H1 (cell line): ENCODE measurements around the gene JAKMIP2. TPM values are rescaled to one million over a fixed set of nuclear protein-coding genes. Genes with fewer than 3 reads are reported as not detected.

Experiments
- CTCF ChIA-PET: fragments of 300-600 bp; sonication (Branson Sonifier 250); formaldehyde crosslinking; loops from one replicate; lab custom pipeline; 2021; ENCODE audit not compliant: partially characterized antibody; lab: Charles Lee
- POLR2A ChIA-PET: fragments of 300-600 bp; sonication (Branson Sonifier 250); formaldehyde crosslinking; loops from one replicate; lab custom pipeline; 2021; ENCODE audit warnings: inconsistent platforms; ENCODE audit not compliant: partially characterized antibody; lab: Charles Lee
- DNase-seq, 2 experiments: peaks; one replicate each; pipeline versions ENCODE4 v3.0.0 to v3.0.0-alpha.2; 2010 to 2022; ENCODE audit warnings: low spot score in 2 of 2, low read depth in 1 of 2, mixed read lengths in 1 of 2
- FAIRE-seq: peaks from 2 replicates; lab custom pipeline; 2011; peaks lifted over from hg19 to GRCh38; lab: Jason Lieb, UNC
- H2AFZ ChIP-seq: 2 replicates; pipeline ENCODE4 v1.8.1; 2012; ENCODE audit warnings: low read length, inconsistent platforms
- H2AK5ac ChIP-seq: 2 replicates; pipeline ENCODE4 v1.6.1; 2013; ENCODE audit warnings: low read depth, low read length
- H2BK120ac ChIP-seq: replicated peaks from 2 replicates; pipeline ENCODE3; 2013; ENCODE audit warnings: low read depth, low read length, inconsistent platforms
- H2BK12ac ChIP-seq: 2 replicates; pipeline ENCODE4 v1.6.1; 2013; ENCODE audit warnings: low read depth, low read length
- H2BK15ac ChIP-seq: 2 replicates; pipeline ENCODE4 v1.6.1; 2013; ENCODE audit warnings: low read length
- H2BK20ac ChIP-seq: 2 replicates; pipeline ENCODE4 v1.6.1; 2013; ENCODE audit warnings: low read length
- H2BK5ac ChIP-seq: 2 replicates; pipeline ENCODE4 v1.6.1; 2013; ENCODE audit warnings: low read depth, low read length
- H3K14ac ChIP-seq: 2 replicates; pipeline ENCODE4 v1.6.1; 2013; ENCODE audit warnings: inconsistent platforms; ENCODE audit not compliant: insufficient read length
- H3K18ac ChIP-seq: 2 replicates; pipeline ENCODE4 v1.6.1; 2013; ENCODE audit warnings: low read length; ENCODE audit errors: extremely low read depth
- H3K23ac ChIP-seq: 2 replicates; pipeline ENCODE4 v1.6.1; 2013; ENCODE audit warnings: inconsistent platforms; ENCODE audit not compliant: insufficient read length
- H3K23me2 ChIP-seq: 2 replicates; pipeline ENCODE4 v1.6.1; 2013; ENCODE audit warnings: low read depth, low read length
- H3K27ac ChIP-seq: 2 replicates; pipeline ENCODE4 v1.6.1; 2011; ENCODE audit warnings: low read depth, low read length, inconsistent platforms
- H3K27me3 ChIP-seq, 4 experiments: replicated peaks in 1 of 4; 1 replicate in 1 of 4; 2 replicates in 3 of 4; pipeline versions ENCODE4 v1.6.1 to v1.8.1; 2011 to 2013; ENCODE audit warnings: low read length in 3 of 4, mild to moderate bottlenecking in 3 of 4, inconsistent platforms in 2 of 4, mixed read lengths in 2 of 4, moderate library complexity in 1 of 4; ENCODE audit not compliant: control insufficient read depth in 3 of 4, insufficient read depth in 3 of 4; ENCODE audit errors: extremely low read depth in 1 of 4
- H3K36me3 ChIP-seq, 4 experiments: 2 replicates each; pipeline versions ENCODE4 v1.6.1 to v1.8.1; 2011 to 2013; ENCODE audit warnings: mild to moderate bottlenecking in 4 of 4, low read length in 3 of 4, moderate library complexity in 2 of 4, control low read depth in 1 of 4, inconsistent platforms in 1 of 4; ENCODE audit not compliant: insufficient read depth in 4 of 4, control insufficient read depth in 2 of 4
- H3K4ac ChIP-seq: replicated peaks from 2 replicates; pipeline ENCODE3; 2013; ENCODE audit warnings: low read length, low read depth, mixed read lengths, inconsistent platforms; ENCODE audit not compliant: insufficient read length
- H3K4me1 ChIP-seq, 4 experiments: replicated peaks in 1 of 4; 1 replicate in 1 of 4; 2 replicates in 3 of 4; pipeline versions ENCODE4 v1.6.1 to v1.8.1; 2011 to 2013; ENCODE audit warnings: low read length in 3 of 4, inconsistent platforms in 2 of 4, mixed read lengths in 1 of 4; ENCODE audit not compliant: insufficient read depth in 4 of 4, control insufficient read depth in 3 of 4
- H3K4me2 ChIP-seq, 2 experiments: 2 replicates each; pipeline versions ENCODE4 v1.6.1 to v1.8.1; 2011 to 2013; ENCODE audit warnings: low read depth in 2 of 2, low read length in 2 of 2, control low read depth in 1 of 2, inconsistent platforms in 1 of 2, mild to moderate bottlenecking in 1 of 2; ENCODE audit not compliant: insufficient read depth in 1 of 2
- H3K4me3 ChIP-seq, 4 experiments: fragments of 200-600, 300-600 bp in 1 of 4; sonication (generic), shearing (Covaris generic), sonication (Bioruptor Twin) in 1 of 4; 2 replicates each; pipeline versions ENCODE4 v1.5.1 to v1.8.1; 2011 to 2016; ENCODE audit warnings: low read length in 4 of 4, low read depth in 3 of 4, control low read depth in 2 of 4, inconsistent platforms in 2 of 4, mild to moderate bottlenecking in 2 of 4, mixed read lengths in 1 of 4, moderate library complexity in 1 of 4; ENCODE audit not compliant: insufficient read depth in 2 of 4; ENCODE audit errors: extremely low read depth in 1 of 4
- H3K56ac ChIP-seq: replicated peaks from 2 replicates; pipeline ENCODE3; 2013; ENCODE audit warnings: low read depth, mild to moderate bottlenecking, mixed read lengths, low read length, inconsistent platforms; ENCODE audit not compliant: insufficient read length
- H3K79me1 ChIP-seq: 2 replicates; pipeline ENCODE4 v1.6.1; 2013; ENCODE audit warnings: low read depth, low read length, control low read depth
- H3K79me2 ChIP-seq, 2 experiments: 2 replicates each; pipeline versions ENCODE4 v1.6.1 to v1.8.1; 2012 to 2013; ENCODE audit warnings: low read length in 2 of 2, mild to moderate bottlenecking in 2 of 2, inconsistent platforms in 1 of 2; ENCODE audit not compliant: insufficient read depth in 2 of 2, control insufficient read depth in 1 of 2
- H3K9ac ChIP-seq, 4 experiments: replicated peaks in 1 of 4; 1 replicate in 1 of 4; 2 replicates in 3 of 4; pipeline versions ENCODE4 v1.6.1 to v1.8.1; 2011 to 2013; ENCODE audit warnings: low read depth in 3 of 4, low read length in 3 of 4, control low read depth in 2 of 4, mild to moderate bottlenecking in 2 of 4, moderate library complexity in 2 of 4, inconsistent platforms in 1 of 4; ENCODE audit errors: extremely low read depth in 1 of 4
- H3K9me3 ChIP-seq, 2 experiments: 2 replicates each; pipeline versions ENCODE4 v1.6.1 to v1.8.1; 2012 to 2013; ENCODE audit warnings: mild to moderate bottlenecking in 2 of 2, moderate library complexity in 2 of 2, control low read depth in 1 of 2, inconsistent platforms in 1 of 2, low read depth in 1 of 2, low read length in 1 of 2, mixed read lengths in 1 of 2; ENCODE audit not compliant: insufficient read depth in 2 of 2
- H4K20me1 ChIP-seq, 2 experiments: replicated peaks in 1 of 2; 2 replicates each; pipeline versions ENCODE3 to v1.8.1; 2011 to 2013; ENCODE audit warnings: inconsistent platforms in 2 of 2, low read length in 2 of 2, mild to moderate bottlenecking in 1 of 2; ENCODE audit not compliant: insufficient read depth in 2 of 2, control insufficient read depth in 1 of 2
- H4K5ac ChIP-seq: 2 replicates; pipeline ENCODE4 v1.6.1; 2013; ENCODE audit warnings: low read length, low read depth, mixed read lengths, inconsistent platforms; ENCODE audit not compliant: insufficient read length
- H4K8ac ChIP-seq: 2 replicates; pipeline ENCODE4 v1.8.0; 2013; ENCODE audit warnings: mild to moderate bottlenecking, moderate library complexity, low read length, inconsistent platforms; ENCODE audit not compliant: insufficient read depth; ENCODE audit errors: extremely low read depth
- H4K91ac ChIP-seq: replicated peaks from 2 replicates; pipeline ENCODE3; 2013; ENCODE audit warnings: low read length, mixed read lengths, inconsistent platforms; ENCODE audit not compliant: insufficient read length
- CBX8 ChIP-seq: fragments of 300-800, 300-1000 bp; sonication (generic); IDR thresholded peaks from 2 replicates; pipeline ENCODE4 v1.7.1; 2016; ENCODE audit warnings: low read depth, low read length, borderline replicate concordance
- EZH2 ChIP-seq: fragments of 200-600 bp; sonication (generic); IDR thresholded peaks from 2 replicates; pipeline ENCODE4 v1.7.1; 2012; ENCODE audit warnings: low read depth, mild to moderate bottlenecking, moderate library complexity, low read length, inconsistent platforms; ENCODE audit not compliant: severe bottlenecking
- JUND ChIP-seq: IDR thresholded peaks from 2 replicates; pipeline ENCODE4 v1.6.1; 2011; ENCODE audit warnings: mild to moderate bottlenecking, improper control_type of control experiment, low read length
- RAD21 ChIP-seq, 2 experiments: IDR thresholded peaks in 1 of 2; conservative IDR thresholded peaks in 1 of 2; 2 replicates each; pipeline ENCODE4 v1.6.1; 2011; ENCODE audit warnings: low read depth in 2 of 2, low read length in 2 of 2, improper control_type of control experiment in 1 of 2, inconsistent platforms in 1 of 2, mild to moderate bottlenecking in 1 of 2, moderate library complexity in 1 of 2
- RBBP5 ChIP-seq: IDR thresholded peaks from 2 replicates; pipeline ENCODE4 v1.7.1; 2012; ENCODE audit warnings: low read depth, mild to moderate bottlenecking, inconsistent platforms, low read length, moderate library complexity, borderline replicate concordance
- SRF ChIP-seq: IDR thresholded peaks from 2 replicates; pipeline ENCODE4 v1.6.1; 2011; ENCODE audit warnings: mild to moderate bottlenecking, low read depth, low read length, moderate library complexity
- TAF1 ChIP-seq: IDR thresholded peaks from 2 replicates; pipeline ENCODE4 v1.6.1; 2011; ENCODE audit warnings: mild to moderate bottlenecking, low read depth, low read length
- polyA plus RNA-seq, 7 experiments: library from polyadenylated mRNA; depleted of rRNA in 3 of 7; stranded (reverse) in 5 of 7; unstranded in 2 of 7; fragments of >200 nt in 5 of 7; fragments of 200-250 nt in 2 of 7; gene quantifications; 1 replicate in 5 of 7; 2 replicates in 1 of 7; 4 replicates in 1 of 7; pipeline versions ENCODE4 v1.2.1 to v1.2.3, GENCODE V29; 2011 to 2013; ENCODE audit warnings: missing spikeins in 2 of 7, mixed read lengths in 2 of 7
- total RNA-seq: library from RNA; stranded (reverse); fragmentation: NEBNext Ultra II Directional; extraction: Animal tissue kit (Norgen Biotek cat#: 25700); gene quantifications from 2 replicates; pipeline ENCODE4 v1.2.1, GENCODE V29; 2021
- TF ChIP-seq, protein P1 (sequence below): IDR thresholded peaks from 2 replicates; pipeline ENCODE4 v1.6.1; 2012; ENCODE audit warnings: inconsistent platforms

Gene JAKMIP2
- total and polyA plus RNA-seq, 2 of the 8 experiments (the other 6 are each of a cell fraction or from before 2014, with no cell fraction given) = 2.4 to 13.6 TPM

DNA sequence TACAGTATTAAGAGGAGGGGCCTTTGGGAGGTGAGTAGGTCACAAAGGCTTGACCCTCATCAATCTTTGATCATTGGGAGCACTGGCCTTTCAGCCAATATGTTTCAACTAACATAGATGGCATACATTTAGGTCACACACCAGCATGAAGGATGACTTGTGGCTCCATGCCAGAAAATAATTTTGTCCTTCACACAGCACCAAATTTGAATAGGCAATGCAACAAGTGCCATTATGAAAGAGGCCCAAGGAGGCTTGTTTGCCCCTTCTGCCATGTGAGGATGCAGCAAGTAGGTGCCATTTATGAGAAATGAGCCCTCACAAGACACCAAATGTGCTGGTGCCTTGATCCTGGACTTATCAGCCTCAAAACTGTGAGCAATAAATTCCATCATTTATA, 81.1 kb downstream of the JAKMIP2 start:
- no peak overlapping the region for H2AK5ac ChIP-seq
- H2AFZ ChIP-seq = no peak overlapping the region
- H3K23me2 ChIP-seq = no peaks in the 10 kb centered on the region
- H2BK15ac ChIP-seq = no peak overlapping the region
- H2BK12ac ChIP-seq = no peak overlapping the region
- POLR2A ChIA-PET = interaction anchor here (0.6 to 1.3 kb wide), 3 partner anchors 12 to 210 kb away, joined by 3 to 4 read pairs (median 3); no protein-coding TSS in a partner anchor
- H3K23ac ChIP-seq = no peak overlapping the region
- H3K27ac ChIP-seq = no peak overlapping the region
- no peak overlapping the region for H3K56ac ChIP-seq
- H2BK20ac ChIP-seq = no peak overlapping the region
- H3K14ac ChIP-seq = no peak overlapping the region
- H3K18ac ChIP-seq = no peak overlapping the region
- no peak overlapping the region for H3K4me3 ChIP-seq
- DNase-seq = no peak
- no peaks in the 10 kb centered on the region for H3K79me1 ChIP-seq
- FAIRE-seq = no peak
- no peak overlapping the region for H2BK120ac ChIP-seq
- 0 out of 4 replicates have a peak, but pooled peaks cover 0 to 2% of the 10 kb centered on the region in 2 experiments for H3K79me2 ChIP-seq
- H4K8ac ChIP-seq = no peak overlapping the region
- H3K36me3 ChIP-seq = peaks cover 0 to 19% (median 2%) of the 10 kb centered on the region in 4 experiments; a peak in 3 of 8 replicates
- H3K27me3 ChIP-seq = no peaks in the 10 kb centered on the region
- no peak overlapping the region for H3K4ac ChIP-seq
- no peak overlapping the region for H2BK5ac ChIP-seq
- no peaks in the 10 kb centered on the region for H3K4me1 ChIP-seq
- H4K5ac ChIP-seq = no peak overlapping the region
- no peak overlapping the region for H3K9ac ChIP-seq
- no peak overlapping the region for H4K91ac ChIP-seq
- CTCF ChIA-PET = interaction anchor here (1.0 kb wide), 1 partner anchor 41 kb away, joined by 3 read pairs; no protein-coding TSS in a partner anchor
- H4K20me1 ChIP-seq = no peaks in the 10 kb centered on the region
- peaks cover 15 to 24% of the 10 kb centered on the region in 2 experiments for H3K9me3 ChIP-seq
- TF ChIP-seq RBBP5 = no peak
- no peak for TF ChIP-seq EZH2
- TF ChIP-seq, protein P1, sequence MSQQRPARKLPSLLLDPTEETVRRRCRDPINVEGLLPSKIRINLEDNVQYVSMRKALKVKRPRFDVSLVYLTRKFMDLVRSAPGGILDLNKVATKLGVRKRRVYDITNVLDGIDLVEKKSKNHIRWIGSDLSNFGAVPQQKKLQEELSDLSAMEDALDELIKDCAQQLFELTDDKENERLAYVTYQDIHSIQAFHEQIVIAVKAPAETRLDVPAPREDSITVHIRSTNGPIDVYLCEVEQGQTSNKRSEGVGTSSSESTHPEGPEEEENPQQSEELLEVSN = no peak
- no peak for TF ChIP-seq JUND
- TF ChIP-seq SRF = no peak
- no peak for TF ChIP-seq CBX8
- TF ChIP-seq TAF1 = no peak
- no peak for TF ChIP-seq RAD21 (IDR thresholded peaks at IDR 0.05 in 1 of 2, conservative IDR thresholded peaks at IDR 0.05 in 1 of 2; ENCODE audit: low read depth in 2 of 2, low read length in 2 of 2)
- TF ChIP-seq, all 59 proteins: peak for 0
- H3K4me2 ChIP-seq = no peak overlapping the region
